Suprapubic skin (tissue), 4 donors: ENCODE data around the gene NOVA1. TPM values are rescaled to one million over a fixed set of nuclear protein-coding genes. Genes with fewer than 3 reads are reported as not detected.

Experiments used
- DNase-seq, 2 donors: peaks; one replicate each; pipeline ENCODE4 v3.0.0-alpha.2; 2019; ENCODE audit warnings: low spot score in 2 of 2
- H3K27ac ChIP-seq: fragments of 200-600 bp; sonication (generic); one replicate; pipeline ENCODE4 v1.5.1; 2019
- H3K27me3 ChIP-seq: fragments of 200-600 bp; sonication (generic); one replicate; pipeline ENCODE4 v1.5.1; 2019
- H3K36me3 ChIP-seq: fragments of 200-600 bp; sonication (generic); one replicate; pipeline ENCODE4 v1.5.1; 2019
- H3K4me1 ChIP-seq: fragments of 200-600 bp; sonication (generic); one replicate; pipeline ENCODE4 v1.5.1; 2019
- H3K4me3 ChIP-seq: fragments of 200-600 bp; sonication (generic); one replicate; pipeline ENCODE4 v1.5.1; 2019; ENCODE audit warnings: mild to moderate bottlenecking
- H3K9me3 ChIP-seq: fragments of 200-600 bp; sonication (generic); one replicate; pipeline ENCODE4 v1.5.1; 2019
- EP300 ChIP-seq: sonication (generic); formaldehyde crosslinking; IDR thresholded peaks from one replicate; pipeline ENCODE4 v1.6.1; 2017; ENCODE audit warnings: antibody characterized with exemption
- POLR2A ChIP-seq, 2 donors: fragments of 450-650 bp; IDR thresholded peaks; one replicate each; pipeline ENCODE4 v1.6.1; 2017; ENCODE audit warnings: antibody characterized with exemption in 2 of 2, mild to moderate bottlenecking in 2 of 2, moderate library complexity in 2 of 2
- POLR2AphosphoS5 ChIP-seq, 3 donors: sonication (generic); formaldehyde crosslinking; IDR thresholded peaks; one replicate each; pipeline ENCODE4 v1.6.1; 2017; ENCODE audit warnings: antibody characterized with exemption in 3 of 3
- WGBS: methylation state at CpG from one replicate; pipeline ENCODE4 v1.1.5; 2018; 5-methylcytosine and 5-hydroxymethylcytosine counted together
- total RNA-seq, 4 donors: library from RNA; depleted of rRNA; stranded (reverse); fragments of >200 nt; gene quantifications; one replicate each; pipeline ENCODE4 v1.1.0, GENCODE V29; 2016
- TF ChIP-seq, protein P1 (sequence below), 2 donors: fragments of 200-600 bp in 1 of 2; fragments of 450-650 bp in 1 of 2; sonication (generic) in 1 of 2; IDR thresholded peaks; one replicate each; pipeline ENCODE4 v1.5.1; 2016 to 2019; ENCODE audit warnings: antibody characterized with exemption in 2 of 2, mild to moderate bottlenecking in 1 of 2, moderate library complexity in 1 of 2

NOVA1 gene
- total RNA-seq, 4 donors from 2014 or later, result 1.5 to 12.2 (median 4.8) TPM

DNA sequence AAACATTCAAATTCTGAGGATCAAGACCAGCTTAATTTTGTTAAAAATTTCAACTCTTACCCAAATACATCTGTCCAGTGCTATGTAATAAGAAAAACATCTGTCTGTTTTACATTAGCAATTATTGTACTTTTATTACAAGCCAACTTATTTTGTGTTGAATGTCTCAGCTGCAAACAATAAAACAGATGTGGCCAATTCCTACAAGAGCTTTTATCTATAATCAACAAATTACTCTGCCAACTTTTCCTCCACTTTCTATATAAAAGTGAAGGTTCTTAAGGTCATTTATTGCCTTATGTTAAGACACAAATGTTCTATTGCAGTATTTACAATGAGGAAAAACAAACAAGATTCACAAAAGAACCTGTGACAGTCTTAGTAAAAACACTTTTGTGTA lies 72.7 kb downstream of the NOVA1 start:
- TF ChIP-seq, protein P1, sequence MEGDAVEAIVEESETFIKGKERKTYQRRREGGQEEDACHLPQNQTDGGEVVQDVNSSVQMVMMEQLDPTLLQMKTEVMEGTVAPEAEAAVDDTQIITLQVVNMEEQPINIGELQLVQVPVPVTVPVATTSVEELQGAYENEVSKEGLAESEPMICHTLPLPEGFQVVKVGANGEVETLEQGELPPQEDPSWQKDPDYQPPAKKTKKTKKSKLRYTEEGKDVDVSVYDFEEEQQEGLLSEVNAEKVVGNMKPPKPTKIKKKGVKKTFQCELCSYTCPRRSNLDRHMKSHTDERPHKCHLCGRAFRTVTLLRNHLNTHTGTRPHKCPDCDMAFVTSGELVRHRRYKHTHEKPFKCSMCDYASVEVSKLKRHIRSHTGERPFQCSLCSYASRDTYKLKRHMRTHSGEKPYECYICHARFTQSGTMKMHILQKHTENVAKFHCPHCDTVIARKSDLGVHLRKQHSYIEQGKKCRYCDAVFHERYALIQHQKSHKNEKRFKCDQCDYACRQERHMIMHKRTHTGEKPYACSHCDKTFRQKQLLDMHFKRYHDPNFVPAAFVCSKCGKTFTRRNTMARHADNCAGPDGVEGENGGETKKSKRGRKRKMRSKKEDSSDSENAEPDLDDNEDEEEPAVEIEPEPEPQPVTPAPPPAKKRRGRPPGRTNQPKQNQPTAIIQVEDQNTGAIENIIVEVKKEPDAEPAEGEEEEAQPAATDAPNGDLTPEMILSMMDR (IDR thresholded peaks at IDR 0.05), result no peak
- TF ChIP-seq POLR2AphosphoS5 (IDR thresholded peaks at IDR 0.05) (no peak), EP300 (no peak), POLR2A (IDR thresholded peaks at IDR 0.05) (no peak)
- no peaks in the 10 kb centered on the region for H3K9me3 ChIP-seq
- H3K36me3 ChIP-seq, result no peaks in the 10 kb centered on the region
- H3K27me3 ChIP-seq, result no peaks in the 10 kb centered on the region
- H3K27ac ChIP-seq, result peak overlapping the region; percentile 42
- peaks cover 5% of the 10 kb centered on the region for H3K4me1 ChIP-seq
- no peak for DNase-seq
- H3K4me3 ChIP-seq, result no peak overlapping the region

DNA sequence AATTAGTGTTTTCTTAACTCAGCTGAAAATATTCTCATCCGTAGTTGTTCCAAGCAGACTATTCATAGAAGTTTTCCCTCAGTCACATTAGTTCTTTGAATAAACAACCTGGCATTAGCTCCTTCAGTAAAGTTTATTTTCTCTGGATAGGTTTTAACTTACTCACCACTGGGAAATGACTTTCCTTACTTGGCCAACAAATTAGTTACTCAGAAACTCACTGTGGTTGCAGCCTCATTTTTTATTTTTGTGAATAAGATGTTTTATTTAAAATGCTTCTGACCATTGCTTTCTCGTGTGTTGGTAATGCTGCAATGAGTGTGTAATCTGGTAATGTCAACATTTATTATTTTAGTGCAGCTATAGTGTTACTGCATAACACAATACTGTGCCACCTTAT lies 74.9 kb downstream of the NOVA1 start:
- H3K27me3 ChIP-seq, result no peaks in the 10 kb centered on the region
- no peak for TF ChIP-seq POLR2A (IDR thresholded peaks at IDR 0.05)
- TF ChIP-seq, protein P1 (IDR thresholded peaks at IDR 0.05), result no peak
- no peak for TF ChIP-seq EP300
- TF ChIP-seq POLR2AphosphoS5 (IDR thresholded peaks at IDR 0.05), result no peak
- no peaks in the 10 kb centered on the region for H3K9me3 ChIP-seq
- no peak overlapping the region for H3K27ac ChIP-seq
- H3K4me1 ChIP-seq, result peaks cover 5% of the 10 kb centered on the region
- 68% methylated on average over 2 of the region's 2 CpGs for WGBS
- H3K4me3 ChIP-seq, result no peak overlapping the region
- no peak for DNase-seq
- no peaks in the 10 kb centered on the region for H3K36me3 ChIP-seq

DNA sequence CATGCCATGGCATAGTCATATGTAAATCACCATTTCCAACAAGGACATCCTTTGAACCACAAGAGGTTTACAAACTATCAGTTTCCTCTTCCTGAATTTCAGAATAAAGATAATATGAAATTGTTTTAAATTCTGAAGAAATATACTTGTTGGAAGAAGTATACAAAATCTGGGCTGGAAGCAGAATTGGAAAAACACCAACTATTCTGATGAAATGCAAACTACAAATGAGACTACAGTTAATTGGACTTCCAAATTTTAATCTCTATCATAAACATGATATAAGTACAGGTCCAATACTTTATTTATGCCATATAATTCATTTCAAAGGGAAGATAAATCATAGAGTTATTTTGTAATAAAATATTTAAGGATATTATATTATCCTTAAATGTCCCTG lies 80.1 kb downstream of the NOVA1 start:
- Histone ChIP-seq H3K9me3 (no peaks in the 10 kb centered on the region), H3K4me3 (no peak overlapping the region), H3K4me1 (no peaks in the 10 kb centered on the region), H3K27ac (no peak overlapping the region), H3K36me3 (no peaks in the 10 kb centered on the region), H3K27me3 (no peaks in the 10 kb centered on the region)
- TF ChIP-seq POLR2AphosphoS5 (IDR thresholded peaks at IDR 0.05) (no peak), POLR2A (IDR thresholded peaks at IDR 0.05) (no peak), EP300 (no peak)
- TF ChIP-seq, protein P1 (IDR thresholded peaks at IDR 0.05), result no peak
- no peak for DNase-seq

DNA sequence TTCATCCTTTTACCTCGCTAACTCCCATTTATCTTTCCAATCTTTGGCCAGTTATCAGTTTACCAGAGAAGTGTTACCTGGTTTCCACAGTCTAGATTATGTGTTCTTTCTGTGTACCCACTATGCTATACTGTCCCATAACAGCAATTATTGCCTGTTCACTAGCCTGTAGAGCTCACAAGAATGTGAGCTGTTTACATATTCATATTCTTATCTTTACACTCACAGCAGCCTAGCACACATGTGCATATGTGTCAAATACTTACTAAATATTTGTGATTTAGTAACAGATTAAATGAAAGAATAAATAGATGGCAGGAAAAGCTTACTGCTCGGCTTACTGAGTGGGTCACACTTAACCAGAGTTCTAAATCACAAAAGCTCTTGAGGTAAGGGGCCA lies 97.8 kb downstream of the NOVA1 start:
- H3K4me1 ChIP-seq, result no peaks in the 10 kb centered on the region
- no peak overlapping the region for H3K27ac ChIP-seq
- H3K4me3 ChIP-seq, result no peak overlapping the region
- DNase-seq, result no peak
- no peaks in the 10 kb centered on the region for H3K27me3 ChIP-seq
- TF ChIP-seq, protein P1 (IDR thresholded peaks at IDR 0.05), result no peak
- TF ChIP-seq POLR2A (IDR thresholded peaks at IDR 0.05) (no peak), EP300 (no peak), POLR2AphosphoS5 (IDR thresholded peaks at IDR 0.05) (no peak)
- no peaks in the 10 kb centered on the region for H3K36me3 ChIP-seq
- 63% methylated on average over 2 of the region's 2 CpGs for WGBS
- no peaks in the 10 kb centered on the region for H3K9me3 ChIP-seq

DNA sequence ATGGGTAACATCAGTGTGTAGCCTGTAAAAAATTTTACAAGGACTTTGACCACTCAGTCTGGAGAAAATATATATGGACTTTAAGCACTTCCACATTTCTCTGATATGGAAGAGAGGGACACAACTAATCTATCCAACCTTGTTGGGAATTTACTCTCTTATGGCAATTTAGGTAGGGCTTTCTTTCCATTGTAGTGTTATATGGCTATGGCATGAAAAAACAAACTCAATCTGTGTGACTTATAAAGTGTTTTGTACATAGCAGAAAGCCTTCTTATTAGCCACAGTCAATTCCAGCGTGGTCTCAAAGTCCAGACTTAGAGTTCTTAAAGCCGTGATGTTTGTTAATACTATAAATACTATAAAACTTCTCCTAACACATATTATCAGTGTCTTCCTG lies 98.3 kb downstream of the NOVA1 start:
- Histone ChIP-seq H3K27me3 (no peaks in the 10 kb centered on the region), H3K9me3 (no peaks in the 10 kb centered on the region), H3K4me1 (no peaks in the 10 kb centered on the region), H3K4me3 (no peak overlapping the region), H3K27ac (no peak overlapping the region), H3K36me3 (no peaks in the 10 kb centered on the region)
- no peak for DNase-seq
- 63% methylated on average over 2 of the region's 2 CpGs for WGBS
- no peak for TF ChIP-seq POLR2A (IDR thresholded peaks at IDR 0.05)
- TF ChIP-seq POLR2AphosphoS5 (IDR thresholded peaks at IDR 0.05), result no peak
- TF ChIP-seq, protein P1 (IDR thresholded peaks at IDR 0.05), result no peak
- no peak for TF ChIP-seq EP300
